Cerebellar cortex (tissue), 1 donor: ENCODE results near the gene LCE1F.

Experiments
- DNase-seq: peaks from one replicate; pipeline ENCODE4 v3.0.0-alpha.2; 2015; ENCODE audit warnings: low spot score

Gene LCE1F

DNA sequence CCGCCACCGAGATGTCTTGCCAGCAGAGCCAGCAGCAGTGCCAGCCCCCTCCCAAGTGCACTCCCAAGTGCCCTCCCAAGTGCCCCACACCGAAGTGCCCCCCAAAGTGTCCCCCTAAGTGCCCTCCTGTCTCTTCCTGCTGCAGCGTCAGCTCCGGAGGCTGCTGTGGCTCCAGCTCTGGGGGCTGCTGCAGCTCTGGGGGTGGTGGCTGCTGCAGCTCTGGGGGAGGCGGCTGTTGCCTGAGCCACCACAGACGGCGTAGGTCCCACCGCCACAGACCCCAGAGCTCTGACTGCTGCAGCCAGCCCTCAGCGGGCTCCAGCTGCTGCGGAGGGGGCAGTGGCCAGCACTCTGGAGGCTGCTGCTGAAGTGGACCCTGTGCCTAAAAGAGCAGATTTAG lies 1.4 kb downstream of the LCE1F start:
- DNase-seq, result no peak

DNA sequence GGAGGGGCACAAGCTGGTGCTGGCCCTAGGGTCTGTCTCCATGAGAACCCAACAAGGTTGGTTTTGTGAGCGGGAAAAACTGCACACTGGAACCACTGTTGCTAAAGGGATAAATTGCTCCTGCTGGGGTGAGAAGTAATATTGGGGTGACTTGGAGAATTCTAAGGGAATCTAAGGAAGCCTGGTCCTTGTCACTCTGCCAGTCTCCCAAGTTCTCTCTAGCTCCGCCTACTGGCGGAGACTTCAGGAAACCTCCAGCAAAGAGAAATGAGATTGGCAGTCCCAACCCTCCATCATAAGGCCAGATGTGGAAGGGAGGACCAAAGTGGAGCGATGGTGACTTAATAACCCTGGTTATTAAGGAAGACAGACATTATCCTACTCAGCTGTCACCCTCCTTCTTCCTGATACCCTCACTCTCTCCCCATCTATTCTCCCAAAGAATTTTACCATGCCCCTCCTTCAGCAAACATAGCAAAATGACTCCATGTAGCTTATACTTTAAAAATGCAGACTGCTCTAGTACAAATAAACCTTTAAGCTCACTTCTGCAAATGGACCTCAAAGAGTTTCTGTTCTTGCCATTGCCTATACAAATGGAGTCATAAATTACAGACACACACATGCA lies 2.7 kb downstream of the LCE1F start:
- DNase-seq, result peak; percentile 16

DNA sequence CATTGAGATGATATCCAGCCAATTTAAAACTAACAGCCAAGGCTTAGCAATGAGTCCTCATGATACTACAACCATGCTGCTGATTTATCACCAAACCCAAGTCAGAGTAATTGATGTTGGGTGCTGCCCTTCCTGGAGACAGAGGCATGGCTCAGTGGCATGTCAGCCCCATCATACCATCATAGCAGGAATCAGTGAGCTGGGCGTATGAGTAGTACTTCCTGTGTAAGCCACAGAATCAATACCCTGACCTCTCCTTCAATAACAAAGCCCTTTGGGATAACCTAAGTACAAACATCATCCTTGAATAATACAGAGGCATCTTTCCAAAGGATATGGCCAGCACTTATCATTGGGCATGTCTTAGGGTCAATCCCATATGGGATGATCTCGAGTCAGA lies 8.2 kb downstream of the LCE1F start:
- DNase-seq, result no peak

DNA sequence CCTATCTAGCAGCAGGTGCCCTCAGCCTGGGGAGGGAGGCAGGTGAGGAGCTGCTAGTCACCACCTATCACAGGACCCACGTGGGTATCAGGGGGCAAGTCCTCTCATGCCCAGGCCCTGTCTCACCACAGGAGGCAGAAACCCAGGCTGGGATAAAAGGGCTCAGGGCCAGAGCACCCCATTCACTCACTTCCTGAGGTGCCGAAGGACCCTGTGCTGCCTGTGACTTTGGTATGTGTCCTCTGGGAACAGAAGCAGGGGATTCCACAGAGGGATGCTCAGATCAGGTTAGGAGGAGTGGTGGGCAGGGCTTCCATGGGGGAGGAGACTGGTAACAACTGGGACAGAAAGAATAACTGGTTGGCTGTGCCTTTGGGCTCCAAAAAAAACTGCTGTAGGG lies 11.1 kb downstream of the LCE1F start, which contains the start of gene LCE1E:
TSS of gene LCE1E (plus strand) at position 181 of the 400 bp plus-strand sequence. CDS start 1,043 bp downstream, outside the sequence.
- no peak for DNase-seq

DNA sequence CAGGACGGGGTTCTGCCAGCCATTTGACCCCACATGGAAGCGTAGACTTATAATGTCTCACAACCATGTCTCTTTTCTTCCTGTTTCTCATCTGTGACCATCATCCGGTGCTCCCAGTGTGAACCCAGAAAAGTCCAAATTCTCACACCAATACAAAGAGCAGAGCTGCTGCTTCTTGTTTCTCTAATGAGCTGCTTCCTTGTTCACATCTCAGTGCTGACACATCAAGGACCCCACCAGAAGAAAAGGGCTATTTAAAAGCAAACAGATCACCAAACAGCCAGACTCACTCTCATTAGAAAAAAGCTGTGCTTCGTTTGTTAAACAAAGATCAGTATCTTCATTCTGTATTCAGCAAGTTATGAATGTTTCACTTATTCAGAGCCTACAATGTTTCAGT lies 20.7 kb downstream of the LCE1F start:
- DNase-seq, result no peak

DNA sequence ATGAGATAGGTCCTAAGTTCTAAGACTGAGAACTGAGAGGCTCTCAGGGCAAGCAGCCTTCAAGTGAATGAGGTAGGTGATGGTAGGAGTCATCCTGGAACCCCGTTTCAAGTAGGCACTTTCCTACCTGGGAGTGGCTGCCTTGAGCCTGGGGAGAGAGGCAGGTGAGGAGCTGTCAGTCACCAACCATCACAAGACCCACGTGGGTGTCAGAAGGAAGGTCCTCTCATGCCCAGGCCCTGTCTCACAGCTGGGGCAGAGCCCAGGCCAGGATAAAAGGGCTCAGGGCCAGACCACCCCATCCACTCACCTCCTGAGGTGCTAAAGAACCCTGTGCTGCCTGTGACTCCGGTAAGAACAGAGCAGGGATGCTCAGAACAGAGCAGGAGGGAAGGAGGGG lies 21.5 kb downstream of the LCE1F start, which contains the start of gene LCE1D:
TSS of gene LCE1D (plus strand) at position 301 of the 400 bp plus-strand sequence. CDS start 1,074 bp downstream, outside the sequence.
- no peak for DNase-seq

DNA sequence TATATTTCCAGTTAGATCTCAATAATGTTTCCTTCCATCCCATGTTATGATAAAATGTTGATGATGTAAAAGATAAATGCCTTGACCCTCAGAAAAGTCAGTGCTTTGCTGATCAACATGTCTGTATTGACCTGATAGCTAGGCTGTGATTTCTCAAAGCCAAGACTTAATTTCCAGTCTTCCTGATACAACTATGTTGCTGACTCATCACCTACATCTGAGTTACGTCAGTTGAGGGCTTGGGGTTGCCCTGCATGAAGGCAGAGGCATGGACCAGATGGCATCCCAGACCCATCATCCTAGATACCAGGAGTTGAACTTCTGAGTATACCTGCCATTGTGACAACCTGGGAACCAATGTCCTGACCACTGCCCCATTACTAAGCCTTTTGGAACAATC lies 26.4 kb downstream of the LCE1F start:
- no peak for DNase-seq

DNA sequence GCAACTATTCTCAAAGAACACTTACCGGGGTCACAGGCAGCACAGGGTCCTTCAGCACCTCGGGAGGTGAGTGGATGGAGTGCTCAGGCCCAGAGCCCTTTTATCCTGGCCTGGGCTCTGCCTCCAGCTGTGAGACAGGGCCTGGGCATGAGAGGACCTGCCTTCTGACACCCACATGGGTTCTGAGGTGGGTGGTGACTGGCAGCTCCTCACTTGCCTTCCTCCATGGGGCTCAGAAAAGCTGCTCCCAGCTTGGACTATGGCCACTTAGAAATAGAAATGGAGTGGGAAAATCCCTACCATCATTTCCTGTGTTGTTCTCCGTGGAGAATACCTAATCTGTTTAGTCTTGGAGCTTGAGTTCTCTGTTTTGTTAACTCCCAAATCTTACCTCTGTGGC lies 31.6 kb downstream of the LCE1F start, which contains the start of gene LCE1C:
TSS of gene LCE1C (minus strand) at position 76 of the 400 bp plus-strand sequence. CDS start 1,173 bp downstream, outside the sequence.
- no peak for DNase-seq

DNA sequence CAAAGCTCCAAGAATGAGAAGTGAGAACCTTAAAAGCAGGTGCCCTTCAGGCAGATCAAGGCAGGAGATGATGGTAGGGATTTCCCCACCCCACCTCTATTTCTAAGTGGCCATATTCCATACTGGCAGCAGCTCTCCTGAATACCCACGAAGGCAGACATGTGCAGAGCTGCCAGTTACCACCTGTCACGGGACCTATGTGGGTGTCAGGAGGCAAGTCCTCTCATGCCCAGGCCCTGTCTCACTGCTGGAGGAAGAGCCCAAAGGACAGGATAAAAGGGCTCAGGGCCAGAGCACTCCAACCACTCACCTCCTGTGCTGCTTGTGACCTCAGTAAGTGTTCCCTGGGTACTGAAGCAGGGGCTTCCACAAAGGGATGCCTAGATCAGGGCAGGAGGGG lies 36.1 kb downstream of the LCE1F start:
- no peak for DNase-seq

DNA sequence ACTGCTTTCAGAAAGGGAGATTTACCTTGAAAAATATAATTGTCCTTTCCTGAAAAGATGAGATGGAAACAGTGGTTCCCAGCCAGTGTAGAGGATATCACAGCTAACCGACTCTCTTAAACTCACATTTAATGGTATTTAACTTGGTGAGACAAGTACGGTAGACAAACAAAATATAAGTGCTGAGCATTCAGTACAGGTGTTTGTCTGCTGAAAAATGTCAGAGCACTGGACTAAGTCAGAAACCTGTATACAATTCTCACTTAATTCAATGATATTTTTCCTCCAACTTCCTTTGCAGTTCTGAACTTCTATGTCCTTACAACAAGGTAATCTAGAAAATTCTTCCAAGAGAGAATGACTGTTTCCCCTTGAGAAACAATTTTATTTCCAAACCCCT lies 36.7 kb downstream of the LCE1F start, which contains the start of gene LCE1B:
TSS of gene LCE1B (plus strand) at position 301 of the 400 bp plus-strand sequence. CDS start 476 bp downstream, outside the sequence.
- DNase-seq, result no peak

DNA sequence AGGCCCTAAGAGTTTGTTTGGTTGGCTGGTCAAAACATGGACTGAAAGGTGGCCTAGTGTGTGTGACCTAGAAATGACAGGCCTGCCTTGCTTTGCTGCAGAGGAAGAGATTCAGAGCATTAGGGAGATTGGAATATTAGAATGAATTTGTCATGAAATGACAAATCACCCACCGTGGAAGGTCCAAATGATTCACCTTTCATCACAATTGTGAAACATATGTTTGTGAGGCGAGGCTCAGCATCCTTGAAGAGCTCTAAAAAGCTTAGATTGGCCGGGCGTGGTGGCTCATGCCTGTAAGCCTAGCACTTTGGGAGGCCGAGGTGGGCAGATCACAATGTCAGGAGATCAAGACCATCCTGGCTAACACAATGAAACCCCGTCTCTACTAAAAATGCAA lies 42.4 kb downstream of the LCE1F start:
- DNase-seq, result no peak

DNA sequence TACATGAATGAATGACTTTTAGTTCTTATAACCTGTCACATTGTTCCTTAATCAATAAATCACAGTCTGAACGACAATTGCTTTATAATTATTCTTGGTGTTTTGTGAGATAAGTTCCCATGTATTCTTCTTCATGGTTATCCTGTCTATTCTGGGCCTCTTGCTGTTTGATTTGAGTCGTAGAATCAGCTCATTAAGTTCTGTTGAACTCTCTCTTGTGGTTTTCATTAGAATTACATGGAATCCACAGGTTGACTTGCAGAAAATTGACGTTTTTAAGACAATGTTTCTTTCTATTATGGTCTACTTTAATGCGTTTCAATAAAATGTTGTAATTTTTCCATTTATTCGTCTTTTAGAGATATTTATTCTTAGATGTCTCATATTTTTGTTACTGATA lies 48.4 kb downstream of the LCE1F start:
- DNase-seq, result no peak

DNA sequence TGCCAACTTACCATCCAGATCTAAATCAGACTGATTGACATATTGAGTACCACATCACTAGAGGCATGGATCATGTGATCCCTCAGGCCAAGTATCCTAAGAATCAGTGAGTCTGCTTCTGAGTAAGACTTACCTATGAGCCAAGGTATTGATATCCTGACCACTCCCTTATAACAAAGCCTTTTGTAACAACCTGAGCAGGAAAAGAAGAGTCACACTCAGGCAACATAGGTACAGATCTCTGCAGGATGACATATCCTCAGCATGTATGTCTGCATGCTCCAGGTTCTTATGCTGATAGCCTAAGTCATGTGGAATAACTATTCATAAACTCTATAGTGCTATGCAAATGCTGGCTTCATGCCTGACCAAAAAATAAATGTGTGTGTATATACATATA lies 50.0 kb downstream of the LCE1F start:
- DNase-seq, result no peak
